ENCODE measurements around the gene MED26. TPM values are rescaled to one million over a fixed set of nuclear protein-coding genes. Genes with fewer than 3 reads are reported as not detected.

The MED26 gene
- total RNA-seq, 1 donor from 2014 or later, result 7.3 TPM

GRCh38 chr19:16628984-16629691 lies 1.1 kb upstream of the MED26 start:
- TF ChIP-seq CTCF (conservative IDR thresholded peaks at IDR 0.05; ENCODE audit: low read depth, low read length), result no peak
- no peak for DNase-seq (ENCODE audit: low read depth)
- H3K4me3 ChIP-seq (ENCODE audit: low read depth, low read length), result peak overlapping the region; percentile 94

GRCh38 chr19:16627928-16628182 lies 149 bp downstream of the MED26 start:
- H3K4me3 ChIP-seq (ENCODE audit: low read depth, low read length), result peak overlapping the region; percentile 98
- no peak for DNase-seq (ENCODE audit: low read depth)
- TF ChIP-seq CTCF (conservative IDR thresholded peaks at IDR 0.05; ENCODE audit: low read depth, low read length), result no peak

GRCh38 chr19:16627193-16627927 lies 644 bp downstream of the MED26 start:
- no peak for TF ChIP-seq CTCF (conservative IDR thresholded peaks at IDR 0.05; ENCODE audit: low read depth, low read length)
- H3K4me3 ChIP-seq (ENCODE audit: low read depth, low read length), result peak overlapping the region; percentile 98
- DNase-seq (ENCODE audit: low read depth), result no peak

- DNase-seq (ENCODE audit: low read depth), result no peak
- peak overlapping the region; percentile 98 for H3K4me3 ChIP-seq (ENCODE audit: low read depth, low read length)
- no peak for TF ChIP-seq CTCF (conservative IDR thresholded peaks at IDR 0.05; ENCODE audit: low read depth, low read length)
Measured at GRCh38 chr19:16626796-16627192, 1.2 kb downstream of the MED26 start.

GRCh38 chr19:16625163-16625958 lies 2.6 kb downstream of the MED26 start:
- TF ChIP-seq CTCF (conservative IDR thresholded peaks at IDR 0.05; ENCODE audit: low read depth, low read length), result no peak
- no peak for DNase-seq (ENCODE audit: low read depth)
- H3K4me3 ChIP-seq (ENCODE audit: low read depth, low read length), result no peak overlapping the region

- no peak for TF ChIP-seq CTCF (conservative IDR thresholded peaks at IDR 0.05; ENCODE audit: low read depth, low read length)
- no peak for DNase-seq (ENCODE audit: low read depth)
- H3K4me3 ChIP-seq (ENCODE audit: low read depth, low read length), result no peak overlapping the region
Measured at GRCh38 chr19:16624236-16624635, 3.8 kb downstream of the MED26 start.
